22Rv1 (cell line): Measurements from ENCODE around the gene PTPN21.

ENCODE experiments used
- H3K27ac ChIP-seq: fragments of 450-650 bp; 2 replicates; pipeline ENCODE4 v1.5.1; 2017
- ZFX ChIP-seq: fragments of 450-650 bp; IDR thresholded peaks from 2 replicates; pipeline ENCODE4 v1.6.1; 2017; ENCODE audit warnings: antibody characterized with exemption, borderline replicate concordance
- TF ChIP-seq, protein P1 (sequence below): fragments of 450-650 bp; IDR thresholded peaks from 2 replicates; pipeline ENCODE4 v1.5.1; 2017; ENCODE audit warnings: mild to moderate bottlenecking

Gene PTPN21

DNA sequence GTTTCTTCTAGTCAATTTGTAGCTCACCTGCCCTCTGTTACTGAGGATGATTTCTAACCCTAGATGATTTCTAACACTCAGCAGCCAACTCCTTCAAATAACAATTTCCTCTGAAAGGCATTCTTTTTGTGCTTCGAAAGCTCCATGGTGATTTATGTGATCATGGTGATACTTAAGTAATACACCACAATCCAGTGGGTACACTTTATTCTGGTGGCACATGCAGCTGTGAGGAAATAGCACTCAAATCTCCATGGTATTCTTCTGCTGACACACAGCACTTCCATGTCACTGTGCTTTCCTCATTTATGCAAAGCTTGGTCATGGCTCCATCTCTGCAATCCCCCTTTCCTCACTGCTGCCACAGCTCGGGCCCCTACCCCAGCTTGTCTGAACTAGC, 73.7 kb downstream of the PTPN21 start:
- TF ChIP-seq, protein P1, sequence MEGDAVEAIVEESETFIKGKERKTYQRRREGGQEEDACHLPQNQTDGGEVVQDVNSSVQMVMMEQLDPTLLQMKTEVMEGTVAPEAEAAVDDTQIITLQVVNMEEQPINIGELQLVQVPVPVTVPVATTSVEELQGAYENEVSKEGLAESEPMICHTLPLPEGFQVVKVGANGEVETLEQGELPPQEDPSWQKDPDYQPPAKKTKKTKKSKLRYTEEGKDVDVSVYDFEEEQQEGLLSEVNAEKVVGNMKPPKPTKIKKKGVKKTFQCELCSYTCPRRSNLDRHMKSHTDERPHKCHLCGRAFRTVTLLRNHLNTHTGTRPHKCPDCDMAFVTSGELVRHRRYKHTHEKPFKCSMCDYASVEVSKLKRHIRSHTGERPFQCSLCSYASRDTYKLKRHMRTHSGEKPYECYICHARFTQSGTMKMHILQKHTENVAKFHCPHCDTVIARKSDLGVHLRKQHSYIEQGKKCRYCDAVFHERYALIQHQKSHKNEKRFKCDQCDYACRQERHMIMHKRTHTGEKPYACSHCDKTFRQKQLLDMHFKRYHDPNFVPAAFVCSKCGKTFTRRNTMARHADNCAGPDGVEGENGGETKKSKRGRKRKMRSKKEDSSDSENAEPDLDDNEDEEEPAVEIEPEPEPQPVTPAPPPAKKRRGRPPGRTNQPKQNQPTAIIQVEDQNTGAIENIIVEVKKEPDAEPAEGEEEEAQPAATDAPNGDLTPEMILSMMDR, result no peak
- TF ChIP-seq ZFX, result no peak
- no peak overlapping the region for H3K27ac ChIP-seq

DNA sequence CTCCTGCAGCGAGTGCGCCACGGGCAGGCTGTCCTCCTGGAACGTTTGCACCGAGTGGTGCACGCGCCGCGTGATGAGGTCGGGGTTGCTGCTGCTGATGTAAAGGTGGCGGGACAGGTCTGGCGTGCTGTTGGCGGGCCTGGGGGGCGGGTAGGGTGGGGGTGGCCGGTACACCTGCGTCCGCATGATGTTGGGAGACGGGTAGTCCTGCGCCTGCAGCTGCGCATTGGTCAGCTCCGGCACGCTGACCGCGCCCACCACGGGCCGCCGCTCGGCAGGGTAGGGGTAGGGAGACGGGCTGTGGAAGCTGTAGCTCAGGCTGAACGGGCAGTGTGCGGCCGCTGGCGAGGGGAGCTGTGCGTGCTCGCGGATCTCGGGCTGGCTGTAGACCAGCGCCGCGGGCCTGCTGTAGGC, 75.2 kb downstream of the PTPN21 start:
- no peak overlapping the region for H3K27ac ChIP-seq
- TF ChIP-seq ZFX, result no peak

DNA sequence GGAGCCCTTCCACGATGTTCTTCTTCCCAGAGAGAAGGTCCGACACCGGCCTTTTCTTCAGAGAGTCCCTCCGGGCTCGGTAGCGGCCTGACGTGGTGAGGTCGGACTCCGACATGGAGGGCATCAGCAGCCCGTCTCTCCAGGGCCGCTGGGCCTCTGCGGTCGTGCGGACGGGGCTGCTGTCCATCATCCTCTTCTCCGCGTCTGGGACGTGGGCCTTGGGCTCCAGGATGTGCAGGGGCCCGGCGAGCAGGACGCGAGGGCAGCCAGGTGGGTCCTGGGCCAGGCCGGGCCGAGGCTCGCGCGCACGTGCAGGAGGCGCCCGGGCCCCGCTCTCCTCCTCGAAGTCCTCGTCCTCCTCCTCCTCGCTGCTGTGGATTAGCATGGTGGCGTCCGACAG, 75.9 kb downstream of the PTPN21 start:
- TF ChIP-seq, protein P1, result no peak
- no peak for TF ChIP-seq ZFX
- no peak overlapping the region for H3K27ac ChIP-seq

DNA sequence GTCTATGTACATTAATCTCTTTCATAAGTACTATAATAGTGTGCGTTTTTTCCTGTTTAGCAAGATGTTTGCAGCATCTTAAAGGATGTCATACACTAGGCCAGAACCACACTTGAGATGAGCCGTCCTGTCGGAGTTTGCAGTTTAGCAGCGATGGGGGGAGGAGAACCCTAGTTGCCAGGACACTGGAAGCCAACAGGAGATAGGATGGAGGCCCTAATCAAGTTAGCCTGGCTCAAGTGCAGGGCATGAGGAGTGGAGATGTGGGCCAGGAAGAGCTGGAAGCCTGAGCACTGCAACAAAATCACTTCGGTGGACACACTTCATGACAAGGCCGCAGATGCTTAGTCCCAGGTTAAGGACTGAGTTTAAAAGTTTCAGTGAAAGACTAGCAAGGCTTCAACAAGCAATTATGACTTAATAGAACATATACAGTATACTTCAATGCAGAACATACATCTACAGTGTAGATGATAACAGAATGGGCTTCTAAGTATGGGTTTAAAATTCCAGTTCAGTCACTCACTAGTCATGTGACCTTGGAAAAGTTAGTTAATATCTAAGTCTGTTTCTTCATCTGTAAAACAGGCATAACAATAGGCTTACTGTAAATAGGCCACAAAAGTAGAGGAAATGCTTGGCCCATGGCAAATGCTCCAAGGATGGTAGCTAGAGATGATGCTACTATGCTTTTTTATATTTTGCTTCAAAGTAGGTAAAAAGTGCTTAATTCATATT, 77.1 kb downstream of the PTPN21 start:
- no peak overlapping the region for H3K27ac ChIP-seq
- TF ChIP-seq ZFX, result no peak
- TF ChIP-seq, protein P1, result no peak

DNA sequence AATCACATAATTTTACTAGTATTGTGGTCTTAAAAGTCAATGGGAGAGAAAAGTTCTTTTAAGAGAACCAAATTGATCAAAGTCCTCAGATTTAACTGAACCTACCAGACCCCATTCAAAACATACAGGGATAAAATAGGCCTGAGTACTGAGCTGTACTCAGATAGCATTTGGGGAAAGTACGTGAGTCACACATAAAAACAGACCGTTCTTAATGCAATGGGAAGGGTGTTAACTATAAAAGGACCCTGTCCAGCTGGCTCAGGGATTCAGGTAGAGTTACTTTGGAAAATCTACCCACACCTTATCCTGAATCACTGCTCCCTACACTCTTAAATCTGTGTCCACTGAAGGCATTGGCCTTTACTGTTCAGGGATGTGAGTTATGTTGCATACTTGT, 78.0 kb downstream of the PTPN21 start:
- H3K27ac ChIP-seq, result no peak overlapping the region
- no peak for TF ChIP-seq ZFX
- TF ChIP-seq, protein P1, result no peak

DNA sequence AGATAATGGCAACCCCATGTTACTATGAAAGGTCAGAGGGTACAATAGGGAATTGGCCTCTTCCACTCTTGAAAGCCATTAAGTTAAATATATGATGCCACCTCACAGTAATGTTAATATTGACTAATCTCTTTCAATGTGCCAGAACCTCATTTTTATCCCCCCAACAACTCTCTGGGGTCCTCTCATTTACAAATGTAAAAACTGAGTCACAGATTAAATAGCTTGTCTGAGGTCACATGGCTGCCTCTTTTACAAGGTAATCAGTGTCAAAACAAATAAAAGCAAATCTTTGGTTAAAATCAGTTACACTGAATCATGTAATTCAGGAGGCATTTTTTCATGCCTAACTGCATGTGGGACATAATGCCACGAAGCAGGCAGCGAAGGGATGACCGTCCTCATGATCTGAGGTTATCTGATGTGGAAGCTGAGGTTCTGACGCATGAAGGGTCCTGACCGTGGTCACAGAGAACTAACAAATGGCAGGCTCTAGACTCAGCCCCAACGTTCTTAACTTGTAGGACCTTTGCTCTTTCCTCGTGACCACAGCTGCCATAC, 78.5 kb downstream of the PTPN21 start:
- H3K27ac ChIP-seq, result no peak overlapping the region
- TF ChIP-seq, protein P1, result no peak
- no peak for TF ChIP-seq ZFX

DNA sequence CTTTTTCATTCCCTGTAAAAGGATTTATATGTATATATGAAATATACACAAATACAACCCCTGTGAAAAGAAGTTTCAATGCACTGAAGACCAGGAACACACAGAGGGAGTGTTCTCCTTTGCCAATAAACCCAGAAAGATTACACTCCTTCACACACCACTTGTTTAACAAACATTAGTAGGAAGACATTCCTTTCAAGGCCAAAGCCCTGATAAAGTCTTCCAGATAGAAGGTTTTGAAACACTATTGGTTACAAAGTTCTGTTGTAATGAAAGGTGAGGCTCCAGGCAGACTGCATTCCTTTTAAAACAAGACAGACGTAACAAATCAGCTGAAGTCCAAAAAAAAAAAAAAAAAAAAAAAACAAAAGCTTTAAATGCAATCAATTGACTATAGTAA, 81.0 kb downstream of the PTPN21 start:
- H3K27ac ChIP-seq, result no peak overlapping the region
- TF ChIP-seq ZFX, result no peak

DNA sequence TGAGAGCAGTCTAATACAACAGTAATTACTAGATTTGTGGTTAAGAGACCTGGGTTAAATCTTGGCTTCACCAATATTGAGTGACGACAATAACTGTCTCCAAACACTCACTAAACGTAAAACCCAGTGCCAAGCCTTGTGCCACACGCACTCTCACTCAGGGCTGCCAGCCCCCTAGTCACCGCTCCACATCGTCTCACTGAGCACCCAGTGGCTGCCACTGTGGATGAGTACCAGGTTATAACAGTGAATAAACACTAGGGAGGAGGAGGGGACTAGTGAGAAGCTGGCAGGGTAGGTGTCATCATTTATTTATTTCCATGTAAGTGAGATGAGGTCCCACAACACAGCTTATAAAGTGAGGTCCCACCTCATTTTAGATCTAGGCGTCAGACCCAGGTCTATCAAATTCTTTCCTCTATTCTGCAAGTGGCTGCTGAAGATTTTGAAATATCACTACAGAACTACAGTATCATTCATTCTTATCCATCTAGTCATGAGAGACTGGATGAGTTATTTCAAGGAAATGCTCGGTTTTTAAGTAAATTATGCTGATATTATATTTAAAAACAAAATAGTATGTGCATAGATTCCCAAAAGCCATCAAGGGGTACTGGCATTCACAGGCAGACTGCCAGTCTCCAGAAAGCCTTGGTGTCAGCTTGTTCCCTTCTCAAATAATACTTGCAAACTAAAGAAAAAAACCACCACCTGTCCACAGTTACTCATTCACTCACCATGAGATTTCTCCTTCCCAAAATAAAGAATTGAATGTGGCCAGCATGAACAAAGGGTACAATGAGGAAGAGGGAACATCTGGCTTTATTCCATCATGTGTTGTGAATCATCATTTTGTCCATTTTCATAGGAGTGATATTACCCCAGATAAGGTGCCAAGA, 84.0 kb downstream of the PTPN21 start:
- TF ChIP-seq ZFX, result no peak
- TF ChIP-seq, protein P1, result no peak
- H3K27ac ChIP-seq, result no peak overlapping the region
